OCI-LY7 (cell line): Measurements from ENCODE around the gene MSANTD3. TPM values are rescaled to one million over a fixed set of nuclear protein-coding genes. Genes with fewer than 3 reads are reported as not detected.
"Not testable (repeated sequence)": the region's sequence is repeated elsewhere in the genome, so short reads cannot be mapped to it uniquely, and the experiment has no call there.

Source experiments
- BruUV-seq: library from RNA; stranded (reverse); fragments of 400-500 nt; replicated peaks from 2 replicates; lab custom pipeline; 2021; lab: Mats Ljungman, UMichigan
- CTCF ChIA-PET: fragments of 300-600 bp; sonication (Branson Sonifier 250); formaldehyde crosslinking; loops from one replicate; lab custom pipeline; 2022; ENCODE audit warnings: antibody characterized with exemption; ENCODE audit not compliant: unreplicated experiment; lab: Charles Lee
- POLR2A ChIA-PET: fragments of 300-600 bp; sonication (Branson Sonifier 250); formaldehyde crosslinking; loops from one replicate; lab custom pipeline; 2022; ENCODE audit warnings: antibody characterized with exemption; lab: Charles Lee
- DNase-seq: peaks from one replicate; pipeline ENCODE4 v3.0.0-alpha.2; 2015; ENCODE audit warnings: low spot score
- H2AFZ ChIP-seq: fragments of 200-600 bp; sonication (generic), shearing (Covaris generic); 2 replicates; pipeline ENCODE4 v1.6.1; 2014; ENCODE audit warnings: mild to moderate bottlenecking, antibody characterized with exemption, low read length, moderate library complexity
- H3K27ac ChIP-seq: fragments of 200-600 bp; sonication (generic); 2 replicates; pipeline ENCODE4 v1.5.1; 2014; ENCODE audit warnings: mixed run types, low read depth, mild to moderate bottlenecking, moderate library complexity, low read length, inconsistent platforms; ENCODE audit not compliant: poor library complexity, severe bottlenecking
- H3K36me3 ChIP-seq: fragments of 200-600 bp; sonication (generic); 2 replicates; pipeline ENCODE4 v1.6.1; 2014; ENCODE audit warnings: mild to moderate bottlenecking, antibody characterized with exemption, low read length, moderate library complexity, mixed read lengths; ENCODE audit not compliant: insufficient read depth
- H3K4me1 ChIP-seq: fragments of 200-600 bp; sonication (generic); 2 replicates; pipeline ENCODE4 v1.5.1; 2014; ENCODE audit warnings: mild to moderate bottlenecking, low read length; ENCODE audit not compliant: insufficient read depth, poor library complexity, severe bottlenecking
- H3K4me2 ChIP-seq: fragments of 200-600 bp; sonication (generic); 2 replicates; pipeline ENCODE4 v1.6.1; 2014; ENCODE audit warnings: mild to moderate bottlenecking, low read length
- H3K4me3 ChIP-seq: fragments of 200-600 bp; sonication (generic); 2 replicates; pipeline ENCODE4 v1.5.1; 2014; ENCODE audit warnings: mild to moderate bottlenecking, low read depth, low read length; ENCODE audit not compliant: poor library complexity, severe bottlenecking
- H3K79me2 ChIP-seq: fragments of 200-600 bp; sonication (generic); 2 replicates; pipeline ENCODE4 v1.6.1; 2016; ENCODE audit warnings: low read depth, mild to moderate bottlenecking, low read length, moderate library complexity, mixed read lengths; ENCODE audit not compliant: insufficient read depth
- H3K9me2 ChIP-seq: fragments of 200-600 bp; sonication (generic); 2 replicates; pipeline ENCODE4 v1.6.1; 2016; ENCODE audit warnings: mild to moderate bottlenecking, low read length, mixed read lengths; ENCODE audit not compliant: insufficient read depth
- H3K9me3 ChIP-seq: fragments of 200-600 bp; sonication (generic); 2 replicates; pipeline ENCODE4 v1.6.1; 2014; ENCODE audit warnings: mild to moderate bottlenecking, mixed run types, low read length, mixed read lengths
- H4K20me1 ChIP-seq: fragments of 200-600 bp; sonication (generic); 2 replicates; pipeline ENCODE4 v1.6.1; 2014; ENCODE audit warnings: mild to moderate bottlenecking, antibody characterized with exemption, low read length, moderate library complexity, mixed read lengths; ENCODE audit not compliant: insufficient read depth
- EZH2phosphoT487 ChIP-seq: fragments of 200-600 bp; sonication (generic); IDR thresholded peaks from 2 replicates; pipeline ENCODE4 v1.6.1; 2018; ENCODE audit warnings: low read depth, borderline replicate concordance, mild to moderate bottlenecking, mixed run types, antibody characterized with exemption, low read length, moderate library complexity, mixed read lengths
- intact Hi-C: fragments of 100-400 bp; cut with micrococcal nuclease; formaldehyde crosslinking; loops from one replicate; pipeline ENCODE4 v1.10.0; 2022; ENCODE audit not compliant: unreplicated experiment
- total RNA-seq, 2 experiments: library from RNA; depleted of rRNA in 1 of 2; stranded (reverse); fragments of >200 nt in 1 of 2; shearing (Covaris generic) in 1 of 2; gene quantifications; 2 replicates each; pipeline ENCODE4 v1.2.3, GENCODE V29; 2014 to 2022
- TF ChIP-seq, protein P1 (sequence below): fragments of 200-600 bp; sonication (generic); conservative IDR thresholded peaks from 2 replicates; pipeline ENCODE4 v1.5.1; 2014; ENCODE audit warnings: mild to moderate bottlenecking, antibody characterized with exemption, low read length, moderate library complexity, mixed read lengths

The MSANTD3 gene
- total RNA-seq, 2 experiments from 2014 or later, result 30.5 to 38.0 TPM

DNA sequence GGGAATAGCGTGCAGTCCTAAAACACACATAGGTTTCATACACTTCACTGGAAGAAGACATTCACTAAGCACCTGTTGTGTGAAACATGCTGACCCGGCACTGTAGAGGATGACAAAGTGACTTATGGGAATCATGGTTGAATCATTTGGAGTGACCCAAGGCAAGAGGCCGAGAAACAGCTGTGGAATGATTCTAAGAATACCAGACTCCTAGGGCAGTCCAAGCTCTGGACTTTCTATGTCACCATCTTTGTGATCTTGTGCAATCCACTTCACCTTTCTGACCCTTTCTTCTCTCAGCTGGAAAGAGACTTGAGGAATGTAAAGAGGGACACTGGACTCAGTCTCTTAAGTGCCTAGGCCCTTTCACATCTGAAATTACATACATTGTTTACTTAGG, 13.1 kb downstream of the MSANTD3 start:
- Histone ChIP-seq H3K9me2 (no peaks in the 10 kb centered on the region), H4K20me1 (no peaks in the 10 kb centered on the region), H3K4me2 (no peak overlapping the region), H3K4me3 (no peak overlapping the region), H3K4me1 (no peaks in the 10 kb centered on the region), H3K79me2 (no peaks in the 10 kb centered on the region), H3K27ac (no peak overlapping the region), H2AFZ (no peak overlapping the region), H3K36me3 (peaks cover 25% of the 10 kb centered on the region; the same call in 1 of the 2 replicates), H3K9me3 (no peaks in the 10 kb centered on the region)
- TF ChIP-seq, protein P1, sequence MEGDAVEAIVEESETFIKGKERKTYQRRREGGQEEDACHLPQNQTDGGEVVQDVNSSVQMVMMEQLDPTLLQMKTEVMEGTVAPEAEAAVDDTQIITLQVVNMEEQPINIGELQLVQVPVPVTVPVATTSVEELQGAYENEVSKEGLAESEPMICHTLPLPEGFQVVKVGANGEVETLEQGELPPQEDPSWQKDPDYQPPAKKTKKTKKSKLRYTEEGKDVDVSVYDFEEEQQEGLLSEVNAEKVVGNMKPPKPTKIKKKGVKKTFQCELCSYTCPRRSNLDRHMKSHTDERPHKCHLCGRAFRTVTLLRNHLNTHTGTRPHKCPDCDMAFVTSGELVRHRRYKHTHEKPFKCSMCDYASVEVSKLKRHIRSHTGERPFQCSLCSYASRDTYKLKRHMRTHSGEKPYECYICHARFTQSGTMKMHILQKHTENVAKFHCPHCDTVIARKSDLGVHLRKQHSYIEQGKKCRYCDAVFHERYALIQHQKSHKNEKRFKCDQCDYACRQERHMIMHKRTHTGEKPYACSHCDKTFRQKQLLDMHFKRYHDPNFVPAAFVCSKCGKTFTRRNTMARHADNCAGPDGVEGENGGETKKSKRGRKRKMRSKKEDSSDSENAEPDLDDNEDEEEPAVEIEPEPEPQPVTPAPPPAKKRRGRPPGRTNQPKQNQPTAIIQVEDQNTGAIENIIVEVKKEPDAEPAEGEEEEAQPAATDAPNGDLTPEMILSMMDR, result no peak
- TF ChIP-seq EZH2phosphoT487, result no peak
- BruUV-seq, result no TSS peak
- POLR2A ChIA-PET, result no interaction called here
- DNase-seq, result no peak
- CTCF ChIA-PET, result no interaction called here
- intact Hi-C loops, result no loop called here

DNA sequence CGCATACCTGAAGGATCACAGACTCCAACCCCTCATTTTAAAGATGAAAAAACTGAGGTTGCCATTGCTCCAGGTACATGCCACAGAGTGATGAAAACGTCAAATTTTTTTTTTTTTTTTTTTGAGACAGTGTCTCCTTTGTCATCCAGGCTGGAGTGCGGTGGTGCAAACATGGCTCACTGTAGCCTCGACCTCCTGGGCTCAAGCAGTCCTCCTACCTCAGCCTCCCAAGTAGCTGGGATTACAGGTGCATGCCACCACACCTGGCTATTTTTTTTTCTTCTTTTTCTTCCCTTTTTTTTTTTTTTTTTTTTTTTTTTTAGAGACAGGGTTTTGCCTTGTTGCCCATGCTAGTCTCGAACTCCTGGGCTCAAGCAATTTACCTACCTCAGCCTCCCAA, 13.5 kb downstream of the MSANTD3 start:
- H2AFZ ChIP-seq, H3K79me2 ChIP-seq, H3K9me3 ChIP-seq, H3K27ac ChIP-seq, DNase-seq, H3K4me2 ChIP-seq, H4K20me1 ChIP-seq, H3K4me1 ChIP-seq, CTCF ChIA-PET, H3K4me3 ChIP-seq, H3K9me2 ChIP-seq, intact Hi-C loops, BruUV-seq: not testable (repeated sequence)
- peaks cover 27% of the 10 kb centered on the region; the same call in 1 of the 2 replicates for H3K36me3 ChIP-seq
- POLR2A ChIA-PET, result interaction anchor here (0.7 kb wide), 1 partner anchor 1008 kb away, joined by 6 read pairs; no protein-coding TSS in a partner anchor

DNA sequence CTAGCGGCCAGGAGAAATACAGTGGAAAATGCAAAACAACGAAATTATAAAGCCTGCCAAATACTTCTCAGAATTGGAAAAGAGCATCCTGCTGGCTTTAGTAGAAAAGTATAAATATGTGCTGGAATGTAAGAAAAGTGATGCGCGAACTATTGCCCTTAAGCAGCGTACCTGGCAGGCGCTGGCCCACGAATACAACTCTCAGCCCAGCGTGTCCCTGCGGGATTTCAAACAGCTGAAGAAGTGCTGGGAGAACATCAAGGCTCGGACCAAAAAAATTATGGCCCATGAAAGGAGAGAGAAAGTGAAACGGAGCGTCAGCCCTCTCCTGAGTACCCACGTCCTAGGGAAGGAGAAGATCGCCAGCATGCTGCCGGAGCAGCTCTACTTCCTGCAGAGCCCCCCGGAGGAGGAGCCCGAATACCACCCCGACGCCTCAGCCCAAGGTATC, 15.0 kb downstream of the MSANTD3 start:
- CTCF ChIA-PET, result no interaction called here
- Histone ChIP-seq H3K9me2 (no peaks in the 10 kb centered on the region), H2AFZ (no peak overlapping the region), H3K9me3 (no peaks in the 10 kb centered on the region), H3K4me3 (no peak overlapping the region), H4K20me1 (no peaks in the 10 kb centered on the region), H3K4me2 (no peak overlapping the region), H3K27ac (no peak overlapping the region), H3K4me1 (no peaks in the 10 kb centered on the region), H3K79me2 (no peaks in the 10 kb centered on the region), H3K36me3 (peaks cover 41% of the 10 kb centered on the region)
- TF ChIP-seq, protein P1, result no peak
- TF ChIP-seq EZH2phosphoT487, result no peak
- DNase-seq, result no peak
- POLR2A ChIA-PET, result no interaction called here
- intact Hi-C loops, result no loop called here
- BruUV-seq, result no TSS peak
